IPS-20b (cell line): ENCODE data around the gene BSPRY.
"Not testable (repeated sequence)": the region's sequence is repeated elsewhere in the genome, so short reads cannot be mapped to it uniquely, and the experiment has no call there.

Experiments
- H3K27ac ChIP-seq: one replicate; pipeline ENCODE4 v1.5.1; 2013; ENCODE audit warnings: low read length
- H3K27me3 ChIP-seq: 2 replicates; pipeline ENCODE4 v1.6.1; 2013; ENCODE audit warnings: mild to moderate bottlenecking, low read length, inconsistent platforms; ENCODE audit not compliant: insufficient read depth
- H3K36me3 ChIP-seq: 2 replicates; pipeline ENCODE4 v1.6.1; 2013; ENCODE audit warnings: low read depth, mild to moderate bottlenecking, inconsistent platforms, low read length, moderate library complexity; ENCODE audit not compliant: insufficient read depth
- H3K4me1 ChIP-seq: 2 replicates; pipeline ENCODE4 v1.6.1; 2013; ENCODE audit warnings: mild to moderate bottlenecking, control low read depth, inconsistent platforms, low read length, moderate library complexity; ENCODE audit not compliant: insufficient read depth
- H3K4me3 ChIP-seq: 2 replicates; pipeline ENCODE4 v1.5.1; 2013; ENCODE audit warnings: mild to moderate bottlenecking, low read length, inconsistent platforms
- H3K9ac ChIP-seq: 2 replicates; pipeline ENCODE4 v1.6.1; 2013; ENCODE audit warnings: low read depth, mild to moderate bottlenecking, inconsistent platforms, low read length, moderate library complexity
- H3K9me3 ChIP-seq: 2 replicates; pipeline ENCODE4 v1.6.1; 2013; ENCODE audit warnings: mild to moderate bottlenecking, low read depth, low read length, inconsistent platforms; ENCODE audit not compliant: insufficient read depth

The BSPRY gene

DNA sequence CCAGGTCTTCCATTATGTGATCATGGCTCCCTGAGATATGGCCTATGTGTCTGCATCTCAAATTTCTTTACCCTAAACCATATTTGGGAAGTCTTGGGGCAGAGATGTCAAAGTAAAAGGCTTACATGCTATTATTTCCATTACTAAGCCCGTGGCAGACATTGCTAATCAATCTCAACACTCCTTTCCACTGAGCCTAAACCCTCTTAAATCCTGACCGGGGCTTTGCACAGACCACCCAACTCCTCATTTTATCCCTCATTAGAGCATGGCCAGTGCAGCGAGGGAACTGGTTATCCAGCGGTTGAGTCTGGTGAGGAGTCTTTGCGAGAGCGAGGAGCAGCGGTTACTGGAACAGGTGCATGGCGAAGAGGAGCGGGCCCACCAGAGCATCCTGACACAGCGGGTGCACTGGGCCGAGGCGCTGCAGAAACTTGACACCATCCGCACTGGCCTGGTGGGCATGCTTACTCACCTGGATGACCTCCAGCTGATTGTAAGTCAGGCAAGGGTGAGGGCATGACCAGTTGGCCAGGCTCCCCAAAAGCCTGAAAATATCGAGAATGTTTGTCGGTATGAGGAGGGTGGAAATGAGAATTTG, 11.0 kb downstream of the BSPRY start:
- H3K9ac ChIP-seq = no peak overlapping the region
- no peak overlapping the region for H3K27ac ChIP-seq

DNA sequence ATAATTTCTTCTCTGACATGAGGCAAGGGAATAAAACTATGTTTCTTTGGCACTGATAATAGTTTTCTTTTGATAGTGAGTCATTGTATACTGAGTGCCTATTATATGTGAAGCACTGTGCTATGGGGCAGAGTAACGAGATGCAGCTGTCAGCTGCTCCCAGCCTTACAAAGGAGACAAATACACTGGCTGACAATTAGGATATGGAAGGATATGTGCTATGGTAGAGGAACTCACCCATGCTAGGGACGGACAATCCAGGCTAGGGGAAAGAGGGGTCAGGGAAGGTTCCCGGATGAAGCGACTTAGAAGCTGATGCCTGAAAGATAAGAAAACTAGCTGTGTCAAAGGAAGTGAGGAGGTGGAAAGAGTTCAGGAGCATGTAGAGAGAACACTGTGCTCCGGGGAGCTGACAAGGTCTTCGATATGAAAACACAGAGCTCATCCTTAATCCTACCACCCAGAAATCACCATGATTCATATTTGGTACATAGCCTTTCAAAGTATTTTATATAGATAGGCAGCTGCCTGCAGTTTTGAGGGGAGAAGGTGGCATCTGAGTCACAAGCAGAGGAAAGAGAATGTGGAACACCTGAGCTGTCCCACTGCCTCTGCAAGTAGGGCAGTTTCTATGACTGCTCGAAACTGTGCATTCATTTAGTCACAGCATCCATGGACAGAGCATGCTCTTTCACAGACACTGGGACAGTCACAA, 12.1 kb downstream of the BSPRY start:
- Histone ChIP-seq H3K4me1 (no peaks in the 10 kb centered on the region), H3K36me3 (no peaks in the 10 kb centered on the region), H3K9ac (no peak overlapping the region), H3K27me3 (no peaks in the 10 kb centered on the region), H3K27ac (no peak overlapping the region), H3K9me3 (no peaks in the 10 kb centered on the region), H3K4me3 (no peak overlapping the region)

More for the DNA sequence above, 11.0 kb downstream of the BSPRY start:
- H3K4me1 ChIP-seq = no peaks in the 10 kb centered on the region
- H3K36me3 ChIP-seq = no peaks in the 10 kb centered on the region
- H3K9me3 ChIP-seq = no peaks in the 10 kb centered on the region
- H3K27me3 ChIP-seq = no peaks in the 10 kb centered on the region
- H3K4me3 ChIP-seq = no peak overlapping the region

DNA sequence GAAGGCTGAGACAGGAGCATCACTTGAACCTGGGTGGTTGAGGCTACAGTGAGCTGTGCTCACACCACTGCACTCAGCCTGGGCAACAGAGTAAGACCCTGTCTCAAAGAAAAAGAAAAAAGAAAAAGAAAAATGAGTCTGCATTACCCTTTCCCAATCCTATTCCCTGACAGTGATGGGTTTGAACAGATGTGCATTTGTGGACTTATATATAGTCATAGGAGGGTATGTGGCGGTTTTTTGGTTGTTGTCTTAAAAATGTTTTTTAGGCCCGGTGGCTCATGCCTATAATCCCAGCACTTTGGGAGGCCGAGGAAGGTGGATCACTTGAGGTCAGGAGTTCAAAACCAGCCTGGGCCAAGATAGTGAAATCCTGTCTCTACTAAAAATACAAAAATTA, 14.0 kb downstream of the BSPRY start:
- Histone ChIP-seq H3K9me3 (no peaks in the 10 kb centered on the region), H3K4me1 (no peaks in the 10 kb centered on the region), H3K36me3 (no peaks in the 10 kb centered on the region), H3K27ac (no peak overlapping the region), H3K4me3 (no peak overlapping the region), H3K27me3 (no peaks in the 10 kb centered on the region), H3K9ac (no peak overlapping the region)

DNA sequence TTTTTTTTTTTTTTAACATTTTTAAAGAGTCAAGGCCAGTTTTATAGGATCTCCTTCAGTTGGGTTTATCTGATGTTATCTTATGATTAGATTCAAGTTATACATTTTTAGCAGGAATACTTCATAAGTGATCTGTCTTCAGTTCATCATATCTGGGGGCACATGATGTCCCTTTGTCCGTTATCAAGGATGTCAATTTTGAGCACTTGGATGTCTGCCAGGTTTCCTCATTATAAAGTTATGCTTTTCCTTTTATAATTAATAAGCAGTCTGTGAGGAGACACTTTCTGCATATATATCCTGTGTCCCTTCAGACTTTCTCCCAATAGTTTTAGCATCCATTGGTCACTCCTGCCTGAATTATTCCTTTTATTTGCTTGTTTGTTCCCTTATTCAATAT, 15.6 kb downstream of the BSPRY start:
- Histone ChIP-seq H3K27me3 (no peaks in the 10 kb centered on the region), H3K4me1 (no peaks in the 10 kb centered on the region), H3K9ac (no peak overlapping the region), H3K4me3 (no peak overlapping the region), H3K27ac (no peak overlapping the region), H3K36me3 (no peaks in the 10 kb centered on the region), H3K9me3 (no peaks in the 10 kb centered on the region)

DNA sequence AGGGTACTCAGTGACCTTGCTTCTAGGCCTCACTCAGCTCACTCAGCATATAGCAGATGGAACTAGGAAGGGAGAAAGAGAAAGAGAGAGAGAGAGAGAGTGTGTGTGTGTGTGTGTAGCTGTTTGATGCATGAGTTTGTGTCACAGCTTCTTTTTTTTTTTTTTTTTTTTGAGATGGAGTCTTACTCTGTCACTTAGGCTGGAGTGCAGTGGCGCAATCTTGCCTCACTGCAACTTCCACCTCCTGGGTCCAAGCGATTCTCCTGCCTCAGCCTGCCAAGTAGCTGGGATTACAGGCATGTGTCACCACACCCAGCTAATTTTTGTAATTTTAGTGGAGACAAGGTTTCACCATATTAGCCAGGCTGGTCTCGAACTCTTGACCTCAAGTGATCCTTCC, 16.3 kb downstream of the BSPRY start:
- H3K27me3 ChIP-seq, H3K9me3 ChIP-seq, H3K27ac ChIP-seq: not testable (repeated sequence)

DNA sequence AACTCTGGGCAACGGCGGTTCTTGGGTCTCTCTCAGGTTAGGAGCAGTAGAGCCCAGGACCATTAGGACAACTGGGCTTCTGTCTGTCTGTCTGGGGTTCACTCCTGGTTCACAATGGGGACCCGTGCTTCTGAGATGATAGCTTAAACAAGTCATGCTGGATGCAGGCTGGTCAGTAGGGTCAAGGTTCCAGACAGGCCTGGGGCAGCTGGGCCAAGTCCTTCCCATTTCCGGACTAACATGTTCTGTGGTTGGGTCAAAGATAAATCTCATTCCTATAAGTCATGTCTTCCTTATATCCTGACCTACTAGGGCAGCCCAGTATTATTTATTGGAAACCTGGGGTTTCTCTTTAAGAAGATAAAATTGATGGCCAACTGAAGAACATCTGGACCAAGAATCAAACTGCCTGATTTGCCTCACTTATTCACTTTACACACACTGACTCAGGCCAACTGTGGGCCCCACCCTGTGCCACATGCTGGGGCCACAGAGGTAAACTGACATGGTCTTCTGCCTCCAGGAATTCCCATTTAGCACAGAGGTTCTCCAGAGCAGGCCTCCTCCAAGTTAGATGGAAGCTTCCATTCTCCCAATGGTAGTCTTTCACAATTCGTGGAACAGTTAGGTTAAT, 19.1 kb downstream of the BSPRY start:
- no peaks in the 10 kb centered on the region for H3K27me3 ChIP-seq
- H3K4me1 ChIP-seq = no peaks in the 10 kb centered on the region
- no peaks in the 10 kb centered on the region for H3K9me3 ChIP-seq
- H3K36me3 ChIP-seq = peaks cover 8% of the 10 kb centered on the region
- no peak overlapping the region for H3K27ac ChIP-seq
- H3K9ac ChIP-seq = no peak overlapping the region
- no peak overlapping the region for H3K4me3 ChIP-seq

More for the DNA sequence above, 16.3 kb downstream of the BSPRY start:
- not testable (repeated sequence) for H3K9ac ChIP-seq, H3K4me1 ChIP-seq, H3K4me3 ChIP-seq, H3K36me3 ChIP-seq

DNA sequence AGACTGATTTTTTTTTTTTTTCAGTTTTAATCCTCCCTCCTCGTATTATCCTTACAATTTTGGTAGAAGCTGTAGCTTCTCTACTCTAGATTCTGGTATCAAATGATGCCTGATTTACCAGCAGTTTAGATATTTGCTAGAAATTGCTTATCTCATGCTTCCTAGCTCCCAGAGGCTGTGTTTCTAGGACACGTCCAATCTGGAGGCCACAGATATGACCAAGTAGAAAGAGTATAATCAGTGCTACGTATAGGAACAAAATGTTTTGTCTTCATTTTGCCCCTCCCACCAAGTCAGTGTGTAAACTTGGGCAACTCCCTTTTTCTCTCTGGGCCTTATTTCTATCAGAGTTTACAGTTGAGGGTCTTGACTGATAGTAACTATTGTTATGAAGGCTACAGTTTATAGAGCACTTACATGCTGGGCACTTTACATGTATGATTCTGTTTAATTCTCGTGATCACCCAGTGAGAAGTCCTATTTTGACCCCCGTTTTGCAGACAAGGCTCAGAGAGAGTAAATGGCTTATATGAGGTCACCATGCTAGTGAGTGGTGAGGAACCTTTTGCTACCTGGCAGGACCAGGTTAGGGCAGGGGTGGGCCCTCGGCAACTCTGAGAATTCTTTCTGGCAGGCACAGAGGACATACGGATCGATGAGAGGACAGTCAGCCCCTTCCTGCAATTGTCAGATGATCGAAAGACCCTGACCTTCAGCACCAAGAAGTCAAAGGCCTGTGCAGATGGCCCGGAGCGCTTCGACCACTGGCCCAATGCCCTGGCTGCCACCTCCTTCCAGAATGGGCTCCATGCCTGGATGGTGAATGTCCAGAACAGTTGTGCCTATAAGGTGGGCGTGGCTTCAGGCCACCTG, 19.9 kb downstream of the BSPRY start:
- Histone ChIP-seq H3K27ac (no peak overlapping the region), H3K27me3 (no peaks in the 10 kb centered on the region), H3K36me3 (peaks cover 16% of the 10 kb centered on the region), H3K4me1 (no peaks in the 10 kb centered on the region), H3K4me3 (no peak overlapping the region), H3K9ac (no peak overlapping the region), H3K9me3 (no peaks in the 10 kb centered on the region)

DNA sequence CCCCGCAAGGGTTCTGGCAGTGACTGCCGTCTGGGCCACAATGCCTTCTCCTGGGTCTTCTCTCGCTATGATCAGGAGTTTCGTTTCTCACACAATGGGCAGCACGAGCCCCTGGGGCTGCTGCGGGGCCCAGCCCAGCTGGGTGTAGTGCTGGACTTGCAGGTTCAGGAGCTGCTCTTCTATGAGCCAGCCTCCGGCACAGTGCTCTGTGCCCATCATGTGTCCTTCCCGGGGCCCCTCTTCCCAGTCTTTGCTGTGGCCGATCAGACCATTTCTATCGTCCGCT, 20.5 kb downstream of the BSPRY start:
- no peaks in the 10 kb centered on the region for H3K27me3 ChIP-seq
- H3K9ac ChIP-seq = no peak overlapping the region

DNA sequence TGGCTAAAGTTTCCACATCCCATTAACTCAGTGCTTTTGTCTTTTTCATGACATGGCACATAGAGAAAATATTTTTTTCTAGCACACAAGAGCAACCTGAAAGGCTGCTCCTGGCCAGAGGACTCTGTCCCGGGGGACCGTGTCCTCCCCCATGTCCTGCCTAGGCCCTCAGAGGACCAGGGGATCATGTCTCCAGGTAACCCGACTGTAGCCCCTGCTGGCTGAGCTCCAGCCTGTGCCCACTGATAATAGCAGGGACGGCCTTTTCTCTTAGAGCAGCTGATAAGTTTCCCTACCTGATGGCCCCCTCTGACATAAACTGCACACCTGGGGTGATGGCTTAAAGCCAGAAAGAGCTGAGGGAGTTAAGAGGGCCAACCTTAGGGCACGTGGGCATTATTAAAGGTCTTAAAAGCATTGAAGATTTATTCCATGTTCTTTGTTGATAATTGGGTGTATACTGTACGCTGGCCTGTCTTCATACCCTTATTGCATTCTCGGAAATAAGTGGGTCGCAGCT, 21.5 kb downstream of the BSPRY start:
- H3K4me1 ChIP-seq = no peaks in the 10 kb centered on the region
- peaks cover 19% of the 10 kb centered on the region for H3K36me3 ChIP-seq
- no peak overlapping the region for H3K27ac ChIP-seq
- no peaks in the 10 kb centered on the region for H3K27me3 ChIP-seq
- H3K9ac ChIP-seq = no peak overlapping the region
- no peak overlapping the region for H3K4me3 ChIP-seq
- H3K9me3 ChIP-seq = no peaks in the 10 kb centered on the region

More for the DNA sequence above, 20.5 kb downstream of the BSPRY start:
- H3K27ac ChIP-seq = no peak overlapping the region
- H3K36me3 ChIP-seq = peaks cover 19% of the 10 kb centered on the region
- H3K9me3 ChIP-seq = no peaks in the 10 kb centered on the region
- H3K4me3 ChIP-seq = no peak overlapping the region
- H3K4me1 ChIP-seq = no peaks in the 10 kb centered on the region

DNA sequence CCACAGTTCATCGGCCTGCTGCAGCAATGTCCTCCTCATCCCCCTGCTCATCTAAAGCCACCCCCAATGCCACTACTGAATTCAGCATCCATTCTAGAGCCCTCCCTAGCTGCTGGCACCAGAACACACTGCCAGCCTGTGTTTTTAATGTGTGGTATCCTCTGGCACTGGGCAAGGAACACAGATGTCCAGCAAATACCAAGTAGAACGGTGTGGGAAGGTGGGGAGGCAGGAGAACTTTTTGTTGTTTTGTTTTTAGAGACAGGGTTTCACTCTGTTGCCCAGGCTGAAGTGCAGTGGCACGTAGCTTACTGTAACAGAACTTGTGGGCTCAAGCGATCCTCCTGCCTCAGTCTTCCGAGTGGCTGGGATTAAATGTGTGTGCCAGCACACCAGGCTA, 22.7 kb downstream of the BSPRY start:
- no peak overlapping the region for H3K9ac ChIP-seq
- H3K27ac ChIP-seq = no peak overlapping the region
- H3K27me3 ChIP-seq = no peaks in the 10 kb centered on the region
- no peak overlapping the region for H3K4me3 ChIP-seq
- H3K36me3 ChIP-seq = peaks cover 19% of the 10 kb centered on the region
- no peaks in the 10 kb centered on the region for H3K4me1 ChIP-seq
- H3K9me3 ChIP-seq = no peaks in the 10 kb centered on the region

DNA sequence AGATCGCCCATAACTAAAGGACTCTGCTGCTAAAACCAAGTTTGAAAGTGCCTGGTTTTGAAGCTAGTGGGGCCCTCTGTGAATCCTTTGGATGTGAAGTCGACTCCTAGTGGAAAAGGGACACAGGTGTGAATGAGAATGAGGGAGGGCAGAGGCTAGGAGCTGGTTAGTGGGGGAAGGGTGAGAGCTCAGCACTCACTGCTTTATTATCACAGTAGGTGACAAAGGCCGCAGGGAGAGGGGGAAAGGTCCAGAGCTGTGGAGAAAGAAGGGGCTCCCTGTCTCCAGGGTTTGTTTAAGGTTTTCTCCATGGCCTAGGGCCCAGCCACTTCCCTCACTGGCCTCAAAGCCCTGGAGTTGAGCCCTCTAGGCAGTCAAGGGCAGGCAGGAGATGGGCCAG, 23.9 kb downstream of the BSPRY start:
- Histone ChIP-seq H3K9me3 (no peaks in the 10 kb centered on the region), H3K36me3 (peaks cover 19% of the 10 kb centered on the region), H3K27me3 (no peaks in the 10 kb centered on the region), H3K4me1 (no peaks in the 10 kb centered on the region), H3K4me3 (no peak overlapping the region), H3K9ac (0 out of 2 replicates have a peak overlapping the region, but pooled peaks have one; percentile 12), H3K27ac (no peak overlapping the region)
